ENCODE measurements around the gene KCNA2.

KCNA2 gene

DNA sequence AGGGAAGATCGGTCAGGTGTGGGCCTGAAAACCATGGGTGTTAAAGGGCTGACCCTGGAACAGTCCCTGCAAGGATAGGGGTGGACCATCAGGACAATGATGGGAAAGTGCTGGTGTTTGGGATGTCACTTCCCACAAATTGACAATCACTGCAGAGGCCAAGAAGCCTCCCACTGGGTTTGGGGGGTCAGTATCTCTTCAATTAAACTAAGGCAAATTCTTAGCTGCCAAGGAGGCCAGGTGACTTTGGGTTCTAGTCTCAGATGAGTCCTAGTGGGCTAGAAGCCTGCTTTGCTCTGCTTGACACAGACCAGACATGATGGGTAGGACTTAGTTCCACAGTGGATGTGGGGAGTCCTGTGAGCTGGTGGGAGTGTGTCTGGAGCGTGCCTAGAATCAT, 29.3 kb upstream of the KCNA2 start:
- DNase-seq (ENCODE audit: extremely low spot score): no peak
- POLR2A ChIA-PET: no interaction called here
- CTCF ChIA-PET: interaction anchor here (1.3 to 6.1 kb wide), 11 partner anchors 11 to 238 kb away, joined by 3 to 51 read pairs (median 5); no protein-coding TSS in a partner anchor
- TF ChIP-seq, protein P1, sequence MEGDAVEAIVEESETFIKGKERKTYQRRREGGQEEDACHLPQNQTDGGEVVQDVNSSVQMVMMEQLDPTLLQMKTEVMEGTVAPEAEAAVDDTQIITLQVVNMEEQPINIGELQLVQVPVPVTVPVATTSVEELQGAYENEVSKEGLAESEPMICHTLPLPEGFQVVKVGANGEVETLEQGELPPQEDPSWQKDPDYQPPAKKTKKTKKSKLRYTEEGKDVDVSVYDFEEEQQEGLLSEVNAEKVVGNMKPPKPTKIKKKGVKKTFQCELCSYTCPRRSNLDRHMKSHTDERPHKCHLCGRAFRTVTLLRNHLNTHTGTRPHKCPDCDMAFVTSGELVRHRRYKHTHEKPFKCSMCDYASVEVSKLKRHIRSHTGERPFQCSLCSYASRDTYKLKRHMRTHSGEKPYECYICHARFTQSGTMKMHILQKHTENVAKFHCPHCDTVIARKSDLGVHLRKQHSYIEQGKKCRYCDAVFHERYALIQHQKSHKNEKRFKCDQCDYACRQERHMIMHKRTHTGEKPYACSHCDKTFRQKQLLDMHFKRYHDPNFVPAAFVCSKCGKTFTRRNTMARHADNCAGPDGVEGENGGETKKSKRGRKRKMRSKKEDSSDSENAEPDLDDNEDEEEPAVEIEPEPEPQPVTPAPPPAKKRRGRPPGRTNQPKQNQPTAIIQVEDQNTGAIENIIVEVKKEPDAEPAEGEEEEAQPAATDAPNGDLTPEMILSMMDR (IDR thresholded peaks at IDR 0.05; ENCODE audit: control extremely low read depth, extremely low read depth, low read depth, missing control alignments): no peak

DNA sequence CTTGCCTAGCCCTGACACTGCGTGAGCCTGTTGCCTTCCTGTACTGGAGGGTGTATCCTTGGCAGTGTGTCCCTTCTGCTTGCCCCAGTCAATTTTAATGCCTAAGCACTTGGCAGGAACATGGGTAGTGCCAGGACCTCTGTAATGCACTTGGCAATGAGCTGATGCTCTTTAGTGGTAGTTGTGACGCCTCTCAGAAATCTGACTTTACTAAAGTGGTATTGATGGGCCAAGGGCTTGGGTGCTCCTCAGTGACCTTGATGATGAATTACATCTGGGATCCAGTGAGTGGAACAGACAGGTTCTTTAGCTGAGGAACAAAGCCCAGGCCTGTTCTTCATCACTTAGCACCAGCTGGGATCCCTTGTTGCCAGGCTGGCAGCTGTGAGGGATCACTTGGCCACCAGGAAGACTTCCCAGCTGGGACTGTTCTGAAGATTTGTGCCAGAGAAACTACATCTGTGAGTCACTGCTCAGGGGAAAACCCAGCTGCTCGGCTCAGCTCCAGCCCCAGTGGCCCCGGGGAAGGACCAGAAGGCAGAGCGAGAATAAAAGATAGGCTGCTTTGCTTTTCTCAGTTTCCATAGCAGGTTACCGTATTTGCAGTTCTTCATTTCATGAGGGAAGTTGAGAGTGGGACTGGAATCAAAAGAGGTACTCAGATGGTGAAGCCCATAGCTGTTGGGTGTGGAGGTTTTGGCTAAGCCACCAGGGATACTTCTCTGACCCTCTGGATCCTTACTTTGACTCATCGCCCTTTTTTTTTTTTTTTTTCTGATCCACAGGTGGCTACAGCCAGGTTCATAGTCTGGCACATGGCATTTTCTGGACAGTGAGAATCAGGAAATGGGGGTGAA, 28.5 kb upstream of the KCNA2 start:
- POLR2A ChIA-PET: no interaction called here
- DNase-seq (ENCODE audit: extremely low spot score): peak; percentile 80
- CTCF ChIA-PET: interaction anchor here (0.8 to 6.1 kb wide), 16 partner anchors 8 to 239 kb away, joined by 3 to 51 read pairs (median 4); no protein-coding TSS in a partner anchor
- TF ChIP-seq, protein P1 (IDR thresholded peaks at IDR 0.05; ENCODE audit: control extremely low read depth, extremely low read depth, low read depth, missing control alignments): no peak

DNA sequence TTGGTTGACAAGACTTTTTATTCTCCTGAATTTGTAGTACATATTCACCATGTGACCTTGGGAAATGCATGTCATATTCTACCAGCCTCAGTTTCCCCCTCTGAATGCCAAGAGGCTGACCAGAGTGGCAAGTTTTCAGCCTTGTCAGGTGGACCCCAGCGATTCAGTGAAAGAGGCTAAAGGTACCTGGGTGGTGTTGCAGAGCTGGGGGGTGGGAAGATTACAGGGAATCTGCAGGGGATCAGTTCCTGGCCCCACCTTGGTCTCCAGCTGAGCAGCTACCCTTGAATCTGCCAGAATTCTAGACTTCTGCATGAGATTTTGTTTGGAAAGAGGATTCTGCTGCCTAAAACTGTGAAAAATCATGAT, 27.9 kb upstream of the KCNA2 start:
- TF ChIP-seq, protein P1 (IDR thresholded peaks at IDR 0.05; ENCODE audit: control extremely low read depth, extremely low read depth, low read depth, missing control alignments): no peak
- ChIA-PET CTCF (interaction anchor here (0.8 to 6.1 kb wide), 14 partner anchors 8 to 240 kb away, joined by 3 to 51 read pairs (median 4); no protein-coding TSS in a partner anchor), POLR2A (no interaction called here)
- no peak for DNase-seq (ENCODE audit: extremely low spot score)

DNA sequence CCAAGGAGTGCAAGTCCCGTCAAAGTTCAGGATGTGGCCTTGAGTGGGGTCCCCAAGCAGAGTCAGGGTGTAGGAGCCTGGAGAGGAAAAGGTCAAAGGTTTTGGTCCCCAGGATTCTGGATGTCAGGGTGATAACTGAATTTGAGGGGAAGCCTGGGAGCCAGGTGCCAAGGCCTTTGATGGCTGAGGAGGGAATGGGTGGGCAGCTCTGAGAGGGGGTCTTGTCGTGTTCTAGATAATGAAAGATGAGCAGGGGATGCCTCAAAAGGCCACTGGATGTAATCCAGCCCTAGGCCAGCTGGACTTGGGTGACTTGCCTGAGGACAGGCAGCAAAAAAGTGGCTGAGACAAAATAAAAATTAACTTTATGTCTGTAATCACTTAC, 27.5 kb upstream of the KCNA2 start:
- DNase-seq (ENCODE audit: extremely low spot score): no peak
- POLR2A ChIA-PET: no interaction called here
- TF ChIP-seq, protein P1 (IDR thresholded peaks at IDR 0.05; ENCODE audit: control extremely low read depth, extremely low read depth, low read depth, missing control alignments): no peak
- CTCF ChIA-PET: interaction anchor here (0.9 to 6.1 kb wide), 7 partner anchors 9 to 138 kb away, joined by 3 to 51 read pairs (median 4); no protein-coding TSS in a partner anchor

DNA sequence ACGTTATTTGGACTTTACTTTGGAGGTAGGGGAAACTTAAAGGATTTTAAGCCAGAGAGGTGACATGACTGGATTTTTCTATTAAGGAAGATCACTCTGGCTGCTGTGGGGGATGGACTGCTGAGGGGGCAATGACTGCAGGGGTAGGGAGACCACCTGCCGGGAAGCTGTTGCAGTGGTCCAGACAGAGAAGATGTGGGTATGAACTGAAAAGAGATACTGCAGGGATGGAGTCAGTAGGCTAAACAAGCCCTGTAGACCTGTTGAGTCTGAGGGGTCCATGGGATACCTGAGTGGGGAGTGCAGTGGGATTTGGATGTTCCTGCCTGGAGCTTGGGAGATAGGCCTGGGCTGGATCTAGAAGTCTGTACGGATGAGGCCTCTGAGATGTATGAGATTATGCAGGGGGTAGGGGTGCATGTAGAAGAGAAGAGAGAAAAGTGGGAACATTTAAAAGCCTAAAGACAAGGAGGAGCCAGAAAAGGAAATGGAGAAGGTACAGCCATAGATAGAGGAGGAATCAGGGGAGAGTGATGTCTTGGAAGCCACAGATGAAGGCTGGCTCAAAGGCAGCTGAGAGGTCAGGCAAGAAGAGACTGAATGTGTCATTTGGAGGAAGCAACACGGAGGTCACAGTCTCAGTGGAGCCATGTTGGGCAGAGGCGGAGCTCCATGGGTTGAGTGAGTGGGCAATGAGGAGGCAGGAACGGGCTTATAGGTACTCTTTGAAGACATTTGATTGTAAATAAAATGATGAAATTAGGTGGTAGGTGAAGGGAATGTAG, 25.9 kb upstream of the KCNA2 start:
- TF ChIP-seq, protein P1 (IDR thresholded peaks at IDR 0.05; ENCODE audit: control extremely low read depth, extremely low read depth, low read depth, missing control alignments): no peak
- ChIA-PET POLR2A (no interaction called here), CTCF (interaction anchor here (0.8 to 5.6 kb wide), 13 partner anchors 9 to 197 kb away, joined by 3 to 71 read pairs (median 5); no protein-coding TSS in a partner anchor)
- no peak for DNase-seq (ENCODE audit: extremely low spot score)

All from GM10248 (cell line).